GM21515 (cell line): Measurements from ENCODE around the gene CD2.
"Not testable (repeated sequence)": the region's sequence is repeated elsewhere in the genome, so short reads cannot be mapped to it uniquely, and the experiment has no call there.

Experiments
- ATAC-seq: cut with Tn5 transposase; IDR thresholded peaks from one replicate; pipeline ENCODE4 v1.9.1; 2021; ENCODE audit not compliant: unreplicated experiment

The CD2 gene

DNA sequence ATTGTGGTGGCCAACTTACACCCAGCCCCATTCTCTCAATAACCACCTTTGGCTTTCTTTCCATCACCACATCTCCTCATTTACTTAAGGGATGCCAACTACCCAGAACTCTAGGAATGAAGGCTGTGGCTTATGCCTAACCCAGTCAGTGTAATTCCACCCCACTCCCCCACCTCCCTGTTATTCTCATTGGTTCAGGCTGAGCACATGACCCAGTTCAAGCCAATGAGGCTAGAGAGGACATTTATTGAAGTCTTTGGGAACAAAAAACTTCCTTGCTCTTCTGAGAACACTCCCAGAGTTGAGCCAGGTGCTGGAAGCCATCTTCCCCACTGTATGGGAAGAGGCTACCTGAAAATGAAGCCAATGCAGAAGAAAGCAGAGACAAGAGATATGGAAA is 22.8 kb upstream of the CD2 start:
- ATAC-seq, result no peak

DNA sequence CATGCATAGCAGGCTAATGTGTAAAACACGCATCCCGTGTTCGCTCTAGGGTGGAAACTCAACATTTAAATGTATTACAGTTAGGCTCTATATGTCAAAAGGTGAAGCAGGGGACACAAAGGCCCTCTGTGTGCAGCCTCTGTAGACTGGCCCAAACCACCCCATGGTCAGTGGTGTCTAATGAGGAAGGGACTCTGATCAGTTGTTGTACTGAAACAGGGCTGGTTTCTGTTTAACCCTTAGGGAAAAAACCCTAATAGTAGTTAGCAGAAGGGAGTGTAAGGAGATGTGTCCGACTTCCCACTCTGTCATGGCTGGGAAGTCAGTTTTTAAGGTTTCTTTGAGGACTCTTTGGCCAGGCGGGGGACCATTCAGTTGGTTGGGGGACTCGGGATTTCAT is 21.5 kb upstream of the CD2 start:
- ATAC-seq, result no peak

DNA sequence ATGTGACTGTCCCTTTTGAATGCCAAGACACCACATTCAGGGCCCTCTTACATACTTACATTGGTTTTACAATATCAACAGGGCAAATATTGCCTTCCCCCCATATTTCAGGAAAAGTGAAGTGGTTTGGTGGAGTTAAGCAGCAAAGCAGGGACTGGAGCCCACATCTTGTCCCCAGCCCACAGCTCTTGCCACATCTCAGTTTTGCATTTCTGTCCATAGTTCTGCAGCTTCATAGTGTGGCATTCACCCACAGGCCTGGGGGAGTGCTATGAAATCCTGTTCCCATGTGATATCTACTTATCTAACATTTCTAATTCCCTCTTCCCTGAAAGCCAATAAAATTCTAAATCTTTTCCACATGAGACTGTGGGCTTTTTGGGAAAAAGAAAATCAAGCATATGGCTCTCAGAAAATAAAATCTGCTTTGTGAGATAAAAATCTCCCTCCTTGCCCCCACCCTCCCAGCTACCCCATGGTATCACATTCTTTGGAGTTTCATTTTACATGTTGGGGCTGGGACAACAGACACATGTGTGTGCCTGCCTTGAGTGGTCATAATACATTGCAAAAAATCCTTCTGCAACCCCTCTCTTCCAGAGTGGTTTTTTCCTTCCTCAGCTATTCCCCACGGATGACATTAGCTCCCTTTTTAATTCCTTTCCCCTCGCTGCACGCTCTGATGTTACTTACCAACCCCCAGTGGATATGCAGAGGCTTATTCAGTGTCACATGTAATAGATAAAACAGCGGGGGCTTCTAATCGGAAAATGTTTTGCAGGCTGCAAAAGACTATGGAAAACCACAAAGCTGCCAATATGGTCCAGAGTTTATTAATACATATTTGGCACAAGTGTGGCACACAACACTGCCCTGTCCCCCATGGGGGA is 20.5 kb upstream of the CD2 start:
- no peak for ATAC-seq

DNA sequence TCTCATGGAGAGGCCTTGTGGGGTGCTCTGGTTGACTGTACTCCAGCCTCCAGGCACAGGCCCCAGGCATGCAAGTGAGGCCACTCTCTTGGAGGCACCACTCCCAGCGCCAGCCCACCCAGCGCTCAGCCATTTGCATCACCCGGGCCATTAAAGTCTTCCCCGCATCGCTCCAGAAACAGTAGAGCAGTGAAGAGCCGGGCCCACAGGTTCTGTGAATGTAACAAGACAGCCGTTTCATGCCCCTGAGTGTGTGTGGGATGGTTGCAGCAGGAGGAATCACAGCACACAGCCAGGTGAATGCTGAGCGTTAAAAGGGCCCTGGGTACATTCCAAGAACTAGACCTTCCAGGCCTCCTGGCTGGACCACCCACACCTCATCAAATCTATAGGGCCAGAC is 19.0 kb upstream of the CD2 start:
- ATAC-seq, result no peak

DNA sequence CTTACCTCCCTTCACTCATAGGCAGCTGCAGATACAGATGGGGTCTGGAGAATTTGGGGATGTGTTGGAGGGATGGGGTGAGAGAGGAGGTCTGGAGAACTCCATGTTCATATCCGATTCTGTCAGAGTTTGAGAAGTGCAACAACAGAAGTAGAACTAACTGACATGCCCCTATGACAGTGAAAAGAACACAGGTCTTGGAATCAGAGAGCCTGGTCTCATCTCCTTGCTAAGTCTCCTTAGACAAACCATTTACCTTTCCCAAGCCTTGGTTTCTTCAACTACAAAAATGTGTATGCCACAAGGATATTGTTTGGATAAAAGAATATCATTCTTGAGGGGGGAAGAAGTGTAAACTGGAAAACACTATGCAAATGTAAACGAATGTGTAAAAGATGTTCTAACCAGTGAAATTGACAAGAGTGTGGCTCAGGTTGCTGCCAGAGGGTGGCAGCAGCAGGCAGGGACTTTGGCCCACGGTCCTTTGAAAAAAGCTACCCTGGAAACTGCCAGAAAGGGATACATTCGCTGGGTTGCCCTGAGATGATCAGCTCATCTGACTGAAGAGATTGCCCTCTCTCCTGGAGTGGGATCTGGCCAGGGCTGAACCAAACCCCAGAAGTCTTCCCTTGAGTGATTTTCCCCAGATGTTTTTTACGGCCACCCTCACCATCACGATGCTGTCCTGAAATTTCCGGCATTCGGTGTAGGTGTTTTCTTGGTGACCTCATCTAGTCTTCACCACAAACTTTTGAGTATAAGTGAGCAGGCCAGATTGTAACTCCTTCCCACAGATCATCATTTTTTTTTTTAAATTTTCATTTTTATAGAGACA is 17.0 kb upstream of the CD2 start:
- ATAC-seq, result no peak

DNA sequence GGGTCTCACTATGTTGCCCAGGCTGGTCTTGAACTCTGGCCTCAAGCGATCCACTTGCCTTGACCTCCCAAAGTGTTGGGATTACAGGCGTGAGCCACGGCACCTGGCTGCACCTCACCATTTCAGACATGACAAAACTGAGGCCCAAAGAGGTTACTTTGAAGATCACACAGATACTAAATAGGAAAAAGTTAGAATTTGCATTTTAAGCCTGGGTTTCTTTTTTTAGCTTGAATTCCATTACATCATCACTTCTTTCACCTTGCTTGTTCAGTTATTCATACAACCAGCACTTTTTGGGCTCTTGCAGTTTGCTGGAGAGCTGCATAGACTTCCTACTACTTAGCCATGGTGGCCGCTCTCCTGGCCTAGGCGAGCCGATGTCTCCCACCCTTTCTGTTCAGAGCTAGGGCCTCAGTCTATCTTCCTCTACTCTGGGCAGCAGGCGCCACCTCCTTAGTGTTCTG is 16.3 kb upstream of the CD2 start:
- ATAC-seq, result no peak

DNA sequence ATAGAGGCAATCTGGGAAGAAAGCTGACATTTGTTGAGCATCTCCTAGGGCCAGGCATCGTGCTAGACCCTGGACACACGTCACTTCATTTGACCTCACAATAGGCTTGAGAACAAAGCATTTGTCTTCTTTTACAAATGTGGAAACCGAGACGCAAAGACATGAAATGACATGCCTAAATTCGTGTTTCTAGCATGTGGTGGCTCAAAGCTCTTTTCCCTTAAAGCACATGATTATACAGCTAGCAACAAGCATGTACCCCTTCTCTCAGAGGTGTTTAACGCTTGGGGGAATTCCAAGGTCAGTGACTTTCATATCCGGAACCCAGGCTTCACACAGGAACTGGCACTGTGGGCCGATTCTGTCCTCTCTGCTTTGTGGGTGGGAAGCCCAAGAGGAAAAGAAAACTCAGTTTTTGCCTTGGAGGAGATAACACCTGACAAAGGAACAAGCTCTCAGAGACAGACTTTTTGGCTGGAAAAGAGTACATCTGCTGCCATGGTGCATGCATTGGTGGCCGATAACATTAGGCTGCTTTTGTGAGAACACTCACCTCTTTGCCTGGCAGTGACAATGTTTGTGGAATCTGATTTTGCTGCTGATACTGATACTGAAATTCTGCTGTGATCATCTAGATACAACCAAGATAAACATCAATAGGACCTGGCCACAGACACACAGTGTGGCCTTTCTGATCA is 15.4 kb upstream of the CD2 start:
- ATAC-seq, result no peak

DNA sequence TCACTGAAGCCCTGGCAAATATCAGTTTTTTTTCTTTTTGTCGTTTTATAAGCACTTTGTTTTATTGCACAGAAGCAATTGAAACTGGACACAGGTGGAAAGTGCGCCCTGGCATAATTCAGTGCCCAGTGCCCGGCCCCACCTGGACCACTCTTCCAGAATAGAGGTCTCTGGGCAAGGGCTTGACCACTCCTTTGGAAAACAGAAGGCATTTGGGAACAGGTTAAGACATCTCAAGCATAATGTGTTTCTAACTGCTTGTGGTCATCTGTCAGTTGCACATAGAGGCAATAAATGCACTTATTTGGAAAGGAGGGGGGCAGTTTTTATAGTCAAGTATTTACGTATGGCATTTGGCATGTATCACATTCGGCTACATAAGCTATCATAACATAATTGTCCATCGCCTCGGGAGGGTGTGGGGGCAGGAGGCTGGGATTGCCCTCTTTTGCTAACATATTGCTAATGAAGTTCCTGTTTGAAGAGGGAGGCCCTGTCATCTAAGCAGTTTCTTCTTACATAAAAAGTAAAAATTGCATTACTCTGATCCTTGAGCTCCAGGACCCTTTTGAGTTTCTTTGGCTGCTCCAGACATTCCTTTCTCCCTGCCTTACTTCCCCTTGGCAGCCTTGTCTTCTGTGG is 14.7 kb upstream of the CD2 start:
- ATAC-seq, result no peak

DNA sequence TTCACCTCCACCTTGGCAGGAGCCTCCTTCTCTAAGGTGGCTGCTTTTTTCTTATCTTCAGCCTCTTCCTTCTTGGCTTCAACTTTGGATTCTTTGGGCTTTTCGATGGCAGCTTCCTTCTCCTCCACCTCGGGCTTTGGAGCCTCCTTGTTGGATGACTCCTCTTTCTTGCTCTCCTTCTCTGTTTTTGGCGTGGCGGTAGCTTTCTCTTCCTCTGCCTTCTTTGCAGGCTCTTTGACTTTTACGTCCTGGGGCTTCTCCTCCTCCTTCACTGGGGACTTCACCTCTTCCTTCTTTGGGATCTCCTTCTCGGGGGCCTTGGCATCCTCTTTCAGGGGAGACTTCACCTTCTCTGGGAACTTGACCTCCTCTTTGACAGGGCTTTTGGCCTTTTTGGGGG is 13.9 kb upstream of the CD2 start:
- ATAC-seq, result no peak

DNA sequence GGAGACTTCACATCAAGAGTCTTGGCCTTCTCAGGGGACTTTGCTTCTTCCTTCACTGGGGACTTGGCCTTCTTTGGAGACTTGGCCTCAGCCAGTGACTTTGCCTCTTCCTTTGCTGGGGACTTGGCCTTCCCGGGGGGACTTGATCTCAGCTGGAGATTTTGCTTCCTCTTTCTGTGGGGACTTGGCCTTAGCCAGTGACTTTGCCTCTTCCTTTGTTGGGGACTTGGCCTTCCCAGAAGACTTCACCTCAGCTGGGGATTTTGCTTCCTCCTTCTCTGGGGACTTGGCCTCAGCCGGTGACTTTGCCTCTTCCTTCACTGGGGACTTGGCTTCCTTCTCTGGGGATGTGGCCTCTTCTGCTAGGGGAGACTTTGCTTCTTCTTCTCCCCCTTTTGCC is 13.5 kb upstream of the CD2 start:
- no peak for ATAC-seq

DNA sequence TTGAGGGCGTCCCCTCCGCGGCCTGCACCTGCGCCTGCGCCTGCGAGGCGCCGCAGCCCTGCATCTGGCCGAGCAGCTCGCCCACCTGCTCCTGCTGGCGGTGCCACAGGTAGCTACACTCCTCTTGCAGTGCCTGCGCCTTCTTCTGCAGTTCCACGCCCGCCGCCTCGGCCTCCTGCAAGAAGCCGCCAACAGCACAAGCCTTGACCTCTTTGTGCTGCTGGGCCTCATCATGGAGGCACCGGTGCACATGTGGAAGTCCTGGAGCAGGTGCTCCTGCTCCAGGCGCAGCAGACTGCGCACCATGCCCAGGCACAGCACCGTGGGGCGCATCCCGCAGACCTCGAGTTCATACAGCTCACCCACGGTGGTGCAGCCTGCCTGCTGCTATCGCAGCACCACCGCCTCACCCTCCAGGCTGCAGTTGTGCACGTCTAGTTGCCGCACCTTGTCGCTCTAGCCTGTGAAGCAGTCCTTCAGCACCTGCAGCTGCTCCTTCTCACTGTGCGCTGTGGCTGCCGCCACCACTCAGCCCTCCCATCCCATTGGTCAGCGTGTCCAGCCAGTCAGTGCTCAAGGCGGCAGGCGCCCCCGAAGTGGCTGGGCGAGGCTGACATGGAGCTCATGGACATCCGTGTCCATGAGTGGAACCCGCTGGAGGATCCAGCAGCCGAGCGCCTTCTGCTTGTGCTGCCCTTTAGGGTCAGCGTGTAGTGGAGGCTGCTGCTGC is 12.2 kb upstream of the CD2 start:
- ATAC-seq, result no peak

DNA sequence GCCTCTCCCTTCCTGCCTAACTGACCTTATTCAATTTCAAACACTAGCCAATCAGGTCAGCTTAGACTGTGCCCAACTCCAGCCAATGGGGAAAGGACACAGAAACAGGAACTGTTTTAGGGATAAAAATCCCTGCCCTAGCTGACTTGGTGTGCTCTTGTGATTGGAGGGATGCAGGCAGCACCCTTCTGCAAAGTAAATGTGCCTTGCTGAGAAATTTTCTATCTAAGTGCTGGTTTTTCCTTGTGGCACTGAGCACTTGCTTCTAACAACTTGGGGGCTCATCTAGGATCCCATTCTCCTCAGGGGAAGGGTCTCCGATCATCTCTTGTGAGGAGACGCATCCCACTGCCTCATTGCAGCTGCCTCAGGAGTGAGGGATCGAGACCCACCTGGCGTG is 10.7 kb upstream of the CD2 start:
- no peak for ATAC-seq

DNA sequence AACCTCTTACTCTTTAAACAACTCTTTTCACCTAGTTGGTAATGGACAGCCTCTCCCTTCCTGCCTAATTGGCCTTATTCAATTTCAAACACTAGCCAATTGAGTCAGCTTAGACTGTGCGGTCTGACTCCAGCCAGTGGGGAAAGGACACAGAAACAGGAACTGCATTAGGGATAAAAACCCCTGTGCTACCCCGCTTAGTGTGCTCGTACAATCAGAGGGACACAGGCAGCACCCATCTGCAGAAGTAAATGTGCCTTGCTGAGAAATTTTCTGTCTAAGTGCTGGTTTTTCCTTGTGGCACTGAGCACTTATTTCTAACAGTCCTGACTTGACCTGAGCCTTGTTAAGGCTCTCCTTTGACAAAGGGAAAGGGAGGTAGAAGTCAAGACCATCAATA is 6.0 kb upstream of the CD2 start:
- ATAC-seq, result no peak

DNA sequence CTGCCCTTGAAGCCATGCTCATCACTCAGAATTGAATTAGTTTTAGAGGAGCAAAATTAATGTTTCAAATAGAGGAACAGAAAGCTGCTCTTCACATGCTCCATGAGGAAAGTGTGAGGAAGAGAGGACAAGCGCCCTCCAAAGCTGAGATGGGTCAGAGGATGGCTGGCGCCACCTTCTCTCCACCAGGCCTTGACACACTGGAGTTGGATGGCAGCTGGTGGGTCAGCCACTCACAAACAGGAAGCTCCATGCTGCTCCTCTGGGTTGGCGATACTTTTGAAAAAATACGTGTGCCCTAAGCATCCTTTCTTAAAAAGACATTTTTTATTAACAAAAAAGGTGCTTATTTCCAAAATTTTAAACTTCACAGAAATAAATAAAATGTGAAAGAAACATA is 3.1 kb upstream of the CD2 start:
- ATAC-seq, result no peak

DNA sequence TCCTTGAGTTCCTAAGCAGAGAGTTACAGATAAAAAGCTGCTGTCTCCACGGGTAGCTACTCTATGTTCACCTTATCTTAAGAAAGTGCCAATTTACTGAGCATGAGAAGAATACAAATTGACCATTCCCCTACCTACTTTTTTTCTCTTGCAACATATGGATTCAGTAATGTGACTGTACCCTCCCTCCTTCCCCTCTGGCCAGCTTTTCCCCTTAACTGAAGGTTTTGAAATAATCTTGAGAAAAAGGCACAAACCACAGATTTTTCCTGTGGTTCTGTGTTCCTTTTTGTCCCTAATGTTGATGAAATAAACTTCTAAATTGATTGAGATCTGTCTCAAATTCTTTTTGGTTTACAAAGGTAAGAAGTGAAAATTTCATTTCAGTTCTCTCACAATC is 2.6 kb upstream of the CD2 start:
- no peak for ATAC-seq

DNA sequence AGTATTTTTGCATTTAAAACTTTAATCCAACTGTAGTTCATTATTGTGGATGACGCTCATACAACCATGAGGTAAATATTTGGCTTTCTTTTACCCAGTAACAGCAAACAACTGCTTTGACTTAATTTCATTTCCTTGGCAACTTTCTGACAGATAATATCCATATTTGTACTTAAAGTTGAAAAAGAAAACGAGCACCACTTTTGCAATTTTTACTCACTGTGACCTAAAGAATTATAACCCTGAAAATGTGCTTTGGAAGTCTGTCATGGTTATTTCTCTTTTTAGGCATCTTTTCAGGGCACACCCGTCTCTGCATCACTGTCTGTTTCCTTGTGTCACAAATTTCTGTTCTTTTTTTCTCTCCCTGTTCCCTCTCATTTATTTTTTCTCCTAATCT is 918 bp upstream of the CD2 start:
- no peak for ATAC-seq

DNA sequence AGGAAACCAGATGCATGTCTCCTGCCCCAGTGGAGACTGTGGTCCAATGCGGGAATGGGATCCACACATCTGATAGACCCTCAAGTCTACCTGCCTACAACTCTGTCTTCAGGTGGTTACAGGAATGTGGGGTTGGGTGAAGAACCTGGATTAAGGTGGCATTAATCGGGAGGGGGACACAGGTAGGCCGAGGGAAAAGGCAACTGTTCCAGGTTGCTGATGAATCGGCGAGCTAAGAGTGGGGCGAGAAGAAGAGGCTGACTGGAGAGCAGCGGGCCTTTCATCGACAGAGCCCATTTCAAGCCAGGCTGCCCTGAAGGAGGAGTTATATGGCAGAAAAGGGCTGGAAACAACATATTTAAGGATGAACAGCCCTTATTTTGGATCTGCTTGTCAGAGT is 836 bp downstream of the CD2 start:
- no peak for ATAC-seq

DNA sequence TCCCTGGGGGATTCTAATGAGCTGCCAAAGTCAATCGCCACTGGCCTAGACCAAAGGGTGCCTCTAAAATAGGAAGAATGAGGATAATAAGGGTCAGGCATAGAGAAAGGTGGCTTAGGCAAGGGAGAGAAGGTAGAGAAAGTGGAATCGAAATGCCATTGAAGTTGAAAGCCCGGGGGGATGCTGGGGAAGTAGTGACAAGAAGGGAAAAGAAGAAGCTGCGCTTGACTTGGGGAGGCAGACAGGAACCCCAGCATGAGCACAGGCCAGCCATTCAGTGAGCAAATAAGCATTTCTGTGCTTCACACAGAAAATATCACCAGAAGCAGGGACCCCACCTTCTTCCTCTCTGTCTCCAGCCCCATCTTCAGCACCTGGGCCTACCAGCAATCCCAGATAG is 1.5 kb downstream of the CD2 start:
- ATAC-seq, result no peak

DNA sequence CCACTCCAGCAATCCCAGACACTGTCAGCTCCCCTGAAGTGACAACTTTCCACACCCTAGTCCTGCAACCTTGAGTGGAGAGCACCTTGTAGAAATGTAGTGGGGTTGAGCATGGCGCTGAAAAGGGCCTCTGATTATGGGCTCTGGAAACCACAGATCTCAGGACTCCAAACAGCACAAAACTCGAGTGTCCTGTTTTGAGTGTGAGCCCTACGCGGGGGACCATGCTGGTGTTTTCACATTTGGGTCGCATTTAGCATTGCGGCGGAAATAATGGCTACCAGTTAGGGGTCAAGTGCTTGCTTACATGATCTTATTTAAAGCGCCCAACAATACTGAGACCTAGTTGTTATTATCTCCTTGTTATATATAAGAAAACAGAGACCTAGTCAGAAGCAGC is 1.9 kb downstream of the CD2 start:
- not testable (repeated sequence) for ATAC-seq

DNA sequence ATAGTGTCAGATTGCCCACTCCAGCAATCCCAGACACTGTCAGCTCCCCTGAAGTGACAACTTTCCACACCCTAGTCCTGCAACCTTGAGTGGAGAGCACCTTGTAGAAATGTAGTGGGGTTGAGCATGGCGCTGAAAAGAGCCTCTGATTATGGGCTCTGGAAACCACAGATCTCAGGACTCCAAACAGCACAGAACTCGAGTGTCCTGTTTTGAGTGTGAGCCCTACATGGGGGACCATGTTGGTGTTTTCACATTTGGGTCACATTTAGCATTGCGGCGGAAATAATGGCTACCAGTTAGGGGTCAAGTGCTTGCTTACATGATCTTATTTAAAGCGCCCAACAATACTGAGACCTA is 4.2 kb downstream of the CD2 start:
- not testable (repeated sequence) for ATAC-seq

DNA sequence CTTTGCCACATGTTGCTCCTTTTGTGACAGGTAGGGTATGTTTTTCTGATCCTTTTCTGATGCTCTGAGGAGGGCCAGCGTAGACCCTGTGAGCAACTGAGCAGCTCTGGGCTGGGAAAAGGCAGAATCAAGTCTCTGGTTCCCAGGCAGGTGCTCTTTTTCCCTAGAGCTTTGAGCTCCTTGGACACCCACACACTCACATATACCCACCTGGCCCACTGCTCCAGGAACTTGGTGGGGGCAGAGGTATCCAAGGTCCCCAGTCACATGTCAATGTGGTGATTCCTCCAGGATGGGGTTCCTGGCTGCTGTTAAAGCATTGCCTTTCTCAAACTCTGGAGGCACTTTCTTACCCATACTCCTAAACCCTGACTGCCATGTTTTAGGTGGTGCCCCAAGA is 5.4 kb downstream of the CD2 start:
- no peak for ATAC-seq
